Activated CD4-positive, alpha-beta T cell treated with anti-CD3 and anti-CD28 coated beads, Interleukin-2, Interleukin-6, amounts not matched to agents 100 ng/mL and 50 ng/mL, durations not matched to agents 16 hours and 8 hours (primary cell): ENCODE data around the gene ARMC9.
"Not testable (repeated sequence)": the region's sequence is repeated elsewhere in the genome, so short reads cannot be mapped to it uniquely, and the experiment has no call there.

ENCODE experiments used
- DNase-seq: peaks from one replicate; pipeline ENCODE4 v3.0.0-alpha.2; 2020

ARMC9 gene

GRCh38 chr2:231369580-231370428, 171.4 kb downstream of the ARMC9 start:
- no peak for DNase-seq

DNA sequence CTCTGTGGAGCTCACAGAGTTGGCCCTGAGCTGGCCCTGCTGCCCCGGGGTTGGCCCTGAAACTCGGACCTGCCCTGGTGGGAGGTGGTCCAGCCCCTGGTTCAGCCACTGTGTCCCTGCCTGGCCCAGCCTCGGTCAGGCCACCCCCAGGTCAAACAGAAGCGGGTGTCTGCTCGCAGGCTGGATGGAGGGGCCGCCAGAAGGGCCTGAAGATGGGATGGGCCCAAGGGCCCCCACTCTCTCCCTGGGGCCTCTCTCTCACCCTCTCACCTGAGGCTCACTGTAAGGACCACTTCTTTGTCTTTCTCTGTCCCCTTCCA, 172.0 kb downstream of the ARMC9 start:
- no peak for DNase-seq

DNA sequence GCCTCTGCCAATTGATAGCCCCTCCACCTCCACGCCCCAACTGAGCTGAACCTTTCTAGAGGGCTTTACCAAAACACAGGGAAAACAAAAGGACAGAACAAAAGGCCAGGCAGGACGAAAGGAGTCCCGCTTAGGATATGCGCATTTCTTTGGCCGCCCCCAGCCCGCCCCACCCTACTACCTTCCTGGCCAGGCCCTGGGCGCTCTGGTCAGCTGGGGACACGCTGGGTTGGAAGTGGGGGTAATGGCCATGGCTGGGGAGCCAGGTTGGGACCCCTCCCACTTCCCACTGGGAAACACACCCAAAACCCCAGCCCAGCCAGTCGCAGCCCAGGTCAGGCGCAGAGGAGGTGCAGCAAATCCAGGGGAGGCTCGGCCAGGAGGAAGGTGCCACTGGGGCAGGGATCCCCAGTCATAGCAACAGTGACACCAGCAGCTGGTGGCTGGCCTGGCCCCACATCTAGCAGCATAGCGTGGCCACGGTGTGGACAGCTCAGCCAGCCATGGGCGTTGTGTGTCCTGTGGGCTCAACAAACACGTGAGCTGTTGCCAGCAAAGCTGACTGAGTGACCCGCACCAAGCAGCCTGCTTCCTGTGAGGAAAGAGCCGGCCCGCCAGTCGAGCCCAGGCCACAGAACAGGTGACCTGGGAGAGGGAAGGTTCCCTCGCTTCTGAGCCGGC, 172.5 kb downstream of the ARMC9 start:
- DNase-seq = no peak

- no peak for DNase-seq
These were observed 173.1 kb downstream of the ARMC9 start for GRCh38 chr2:231371430-231372054.

GRCh38 chr2:231372326-231372725, 173.9 kb downstream of the ARMC9 start:
- DNase-seq = no peak

DNA sequence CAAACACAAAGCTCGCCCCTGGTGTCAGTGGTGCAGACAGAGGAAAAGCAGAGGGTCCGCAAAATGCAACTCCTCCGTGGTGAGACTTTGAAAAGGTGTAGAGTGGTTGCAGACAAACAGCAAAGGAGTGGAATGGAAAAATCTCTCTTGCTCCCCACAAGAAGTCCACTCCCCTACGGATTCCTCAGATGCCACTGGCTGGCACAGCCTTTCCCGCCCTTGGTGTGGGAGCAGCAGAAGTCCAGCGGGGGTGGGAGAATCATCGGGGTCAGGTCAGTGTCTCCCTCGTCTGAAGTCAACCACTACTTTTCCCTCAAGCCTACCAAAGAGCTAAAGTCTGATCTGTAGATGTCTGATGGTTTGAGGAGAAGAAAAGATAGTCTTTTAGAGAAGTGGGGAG, 174.8 kb downstream of the ARMC9 start:
- no peak for DNase-seq

DNA sequence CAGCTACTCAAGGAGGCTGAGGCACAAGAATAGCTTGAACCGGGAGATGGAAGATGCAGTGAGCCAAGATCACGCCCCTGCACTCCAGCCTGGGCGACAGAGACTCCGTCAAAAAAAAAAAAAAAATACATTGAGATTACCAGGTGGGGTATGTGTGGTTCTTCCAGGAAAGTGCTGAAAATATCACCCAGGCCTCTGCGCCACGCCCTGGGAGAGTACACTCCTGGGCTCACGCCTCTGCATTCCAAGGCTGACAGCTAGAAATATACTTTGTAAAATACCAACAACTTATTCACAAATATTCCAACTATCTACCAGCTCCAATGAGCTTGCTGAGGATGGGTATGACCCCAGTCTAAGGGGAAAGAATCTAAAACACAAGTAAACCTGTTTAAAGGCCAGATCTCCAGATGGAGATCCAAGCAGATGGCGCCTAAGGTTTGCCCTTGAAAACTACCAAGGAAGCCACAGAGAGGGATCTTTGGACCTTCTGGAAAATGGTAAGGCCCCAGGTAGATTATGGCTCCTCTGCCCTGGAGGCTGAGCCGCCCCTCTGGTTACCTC, 175.4 kb downstream of the ARMC9 start:
- DNase-seq = no peak

- DNase-seq = no peak
These were observed 176.3 kb downstream of the ARMC9 start for GRCh38 chr2:231374771-231375170.

- not testable (repeated sequence) for DNase-seq
These were observed 177.7 kb downstream of the ARMC9 start for GRCh38 chr2:231375994-231376615.

DNA sequence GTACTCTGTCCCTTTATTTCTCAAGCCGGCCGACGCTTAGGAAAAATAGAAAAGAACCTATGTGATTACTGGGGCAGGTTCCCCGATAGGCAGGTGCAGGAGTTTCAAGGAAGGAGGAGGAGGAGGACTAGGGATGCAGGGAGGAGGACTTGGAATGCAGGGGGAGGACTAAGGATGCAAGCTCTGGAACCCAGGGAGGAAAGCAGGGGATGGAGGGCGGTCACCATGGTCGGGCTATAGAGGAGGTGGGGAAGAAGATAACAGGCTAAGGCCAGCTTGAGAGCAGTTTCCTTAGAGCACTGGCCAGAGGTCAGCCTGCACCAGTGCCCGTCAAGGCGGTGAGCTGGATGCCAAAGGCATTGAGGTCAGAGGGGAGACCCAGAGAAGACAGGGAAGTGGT, 178.4 kb downstream of the ARMC9 start:
- DNase-seq = no peak

DNA sequence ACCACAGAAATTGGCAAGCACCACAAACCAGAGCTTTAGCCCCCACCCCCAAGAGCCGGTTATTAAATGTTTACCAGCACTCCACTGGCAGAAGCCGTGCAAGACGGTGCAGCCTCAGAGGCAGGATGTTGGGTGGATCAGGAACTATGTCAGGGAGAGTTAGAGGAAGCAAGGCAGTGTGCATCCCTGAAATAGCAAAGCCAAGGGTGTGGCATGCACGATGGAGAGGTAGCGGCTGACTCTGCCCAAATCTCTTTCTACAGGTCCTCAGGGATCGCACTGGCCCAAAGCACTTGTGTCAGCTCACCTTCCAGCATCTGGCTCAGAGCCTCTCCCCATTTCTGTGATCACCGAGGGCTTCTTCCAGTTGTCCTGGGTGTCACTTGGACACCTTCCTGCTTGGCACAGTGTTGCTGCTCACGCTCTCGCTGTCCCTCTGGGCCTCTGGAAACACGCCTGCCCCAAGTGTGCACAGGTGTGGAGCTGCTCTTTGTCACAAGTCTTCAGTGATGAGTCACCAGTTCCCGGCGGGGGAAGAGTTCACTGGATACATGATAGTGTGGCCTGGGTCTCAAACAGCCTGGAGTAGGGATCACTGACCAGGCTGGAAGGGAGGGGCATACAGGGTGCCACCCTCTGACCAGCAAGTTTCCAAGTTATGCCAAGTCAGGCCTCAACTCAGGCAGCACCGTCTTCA, 179.7 kb downstream of the ARMC9 start:
- DNase-seq = no peak

- DNase-seq = no peak
These were observed 181.1 kb downstream of the ARMC9 start for GRCh38 chr2:231379266-231380215.

DNA sequence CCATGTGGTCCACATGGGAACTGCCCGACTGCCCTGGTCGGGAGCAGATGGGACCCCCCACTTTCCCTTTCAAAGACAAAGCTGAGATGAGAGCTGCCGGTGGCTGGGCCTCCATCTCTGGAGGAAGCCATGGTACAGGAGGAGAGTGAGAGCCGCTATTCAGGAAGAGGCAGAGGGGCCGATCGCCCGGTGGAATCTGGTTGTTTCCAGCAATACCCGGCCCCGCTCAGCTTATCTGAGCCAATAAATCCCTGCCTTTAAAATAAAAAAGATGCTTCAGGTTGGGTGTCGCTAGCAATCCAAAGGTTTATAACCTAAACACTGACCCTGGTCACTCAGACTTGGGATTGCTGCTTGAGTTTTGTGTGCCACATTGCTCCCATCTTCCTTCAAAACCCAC, 181.9 kb downstream of the ARMC9 start:
- DNase-seq = no peak

- no peak for DNase-seq
These were observed 182.8 kb downstream of the ARMC9 start for GRCh38 chr2:231380991-231381847.

- no peak for DNase-seq
These were observed 183.7 kb downstream of the ARMC9 start for GRCh38 chr2:231382116-231382515.

- DNase-seq = no peak
These were observed 185.1 kb downstream of the ARMC9 start for GRCh38 chr2:231383416-231384108.

DNA sequence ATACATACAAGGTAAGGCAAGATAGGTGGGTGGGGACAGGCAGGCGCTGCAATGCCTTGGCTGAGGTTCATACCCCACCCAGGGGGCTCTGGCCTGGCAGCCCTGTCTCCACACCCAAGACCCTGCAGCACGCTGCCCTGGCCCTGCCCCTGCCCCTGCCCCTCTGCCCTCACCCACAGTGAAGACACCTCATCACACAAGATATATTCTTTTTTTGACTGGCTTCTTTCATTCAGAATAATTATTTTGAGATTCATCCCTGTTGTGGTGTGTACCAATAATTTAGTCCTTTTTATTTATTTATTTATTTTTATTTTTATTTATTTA, 185.6 kb downstream of the ARMC9 start:
- no peak for DNase-seq

DNA sequence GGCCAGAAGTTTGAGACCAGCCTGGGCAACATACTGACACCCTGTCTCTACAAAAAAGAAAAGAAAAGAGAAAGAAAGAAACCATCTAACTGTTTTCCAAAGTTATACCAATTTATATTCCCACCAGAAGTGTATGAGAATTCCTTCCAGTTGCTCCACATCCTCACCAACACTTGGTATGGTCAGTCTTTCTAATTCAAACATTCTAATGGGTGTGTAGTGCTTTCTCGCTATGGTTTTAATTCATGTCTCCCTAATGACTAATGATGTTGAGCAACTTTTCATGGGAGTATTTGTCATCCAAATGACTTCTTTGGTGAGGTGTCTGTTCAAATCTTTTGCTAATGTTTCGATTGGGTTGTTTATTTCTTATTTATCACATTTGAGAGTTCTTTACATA, 186.5 kb downstream of the ARMC9 start:
- DNase-seq = no peak

DNA sequence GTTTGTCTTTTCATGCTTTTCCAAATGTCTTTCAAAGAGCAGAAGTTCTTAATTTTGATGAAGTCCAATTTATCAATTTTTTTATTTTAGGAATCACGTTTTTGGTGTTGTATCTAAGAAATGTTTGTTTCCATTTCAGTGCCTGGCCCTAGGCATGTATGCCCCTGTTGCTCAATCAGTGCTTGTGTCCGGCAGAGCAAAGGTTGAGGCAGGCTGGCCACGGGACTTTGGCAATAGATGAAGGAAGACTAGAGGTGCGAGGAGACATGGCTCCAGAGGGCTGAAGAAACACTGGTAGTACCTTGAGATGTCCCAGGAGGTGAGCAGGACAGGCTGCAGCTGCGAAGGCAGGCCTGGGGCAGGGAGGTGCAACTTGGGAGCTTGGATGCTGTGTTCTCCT, 187.0 kb downstream of the ARMC9 start:
- DNase-seq = no peak

GRCh38 chr2:231386446-231386845, 188.0 kb downstream of the ARMC9 start:
- no peak for DNase-seq
